HepG2 (cell line): Measurements from ENCODE around the gene CYP2A13. TPM values are rescaled to one million over a fixed set of nuclear protein-coding genes. Genes with fewer than 3 reads are reported as not detected.

ENCODE experiments used
- ATAC-seq: fragments of 200-7000 bp; cut with Tn5 transposase; 3 replicates; pipeline ENCODE4 v1.9.1; 2020; ENCODE audit warnings: mild to moderate bottlenecking, moderate library complexity
- BruUV-seq: library from RNA; stranded (reverse); fragments of 400-500 nt; replicated peaks from 2 replicates; lab custom pipeline; 2021; lab: Mats Ljungman, UMichigan
- CTCF ChIA-PET: fragments of 300-600 bp; formaldehyde crosslinking; extraction: SDS; loops from one replicate; lab custom pipeline; 2021; ENCODE audit warnings: low total read pairs, inconsistent platforms, low intra/inter-chr PET ratio; lab: Yijun Ruan, JAX
- POLR2A ChIA-PET: fragments of 350-600 bp; sonication (Branson Sonifier 250); formaldehyde crosslinking; loops from one replicate; lab custom pipeline; 2020; ENCODE audit warnings: antibody characterized with exemption, inconsistent platforms; lab: Yijun Ruan, JAX
- DNase-seq: peaks from one replicate; pipeline ENCODE4 v3.0.0-alpha.2; 2015; ENCODE audit warnings: low spot score
- FAIRE-seq: peaks from 3 replicates; lab custom pipeline; 2011; peaks lifted over from hg19 to GRCh38; lab: Jason Lieb, UNC
- H2AFZ ChIP-seq: one replicate; pipeline ENCODE4 v1.6.1; 2011; ENCODE audit warnings: low read length, inconsistent platforms
- H3K27ac ChIP-seq: fragments of 300-600 bp; 3 replicates; pipeline ENCODE4 v1.8.0; 2011; ENCODE audit warnings: mixed run types, mild to moderate bottlenecking, mixed read lengths, low read length, inconsistent platforms; ENCODE audit not compliant: insufficient read depth; ENCODE audit errors: extremely low read length
- H3K27me3 ChIP-seq, 2 experiments: fragments of 200-600 bp in 1 of 2; 2 replicates in 1 of 2; 3 replicates in 1 of 2; pipeline versions ENCODE4 v1.6.0 to v1.8.0; 2011; ENCODE audit warnings: low read length in 2 of 2, mild to moderate bottlenecking in 2 of 2, moderate library complexity in 2 of 2, inconsistent platforms in 1 of 2; ENCODE audit not compliant: insufficient read depth in 2 of 2, control insufficient read depth in 1 of 2
- H3K36me3 ChIP-seq, 2 experiments: fragments of 200-600 bp in 1 of 2; replicated peaks in 1 of 2; 2 replicates in 1 of 2; 3 replicates in 1 of 2; pipeline versions ENCODE4 v1.5.1 to v1.8.0; 2011; ENCODE audit warnings: low read length in 2 of 2, inconsistent platforms in 1 of 2; ENCODE audit not compliant: insufficient read depth in 2 of 2, control insufficient read depth in 1 of 2
- H3K4me1 ChIP-seq: 2 replicates; pipeline ENCODE4 v1.5.1; 2012; ENCODE audit warnings: low read length, inconsistent platforms; ENCODE audit not compliant: insufficient read depth
- H3K4me2 ChIP-seq: 2 replicates; pipeline ENCODE4 v1.6.0; 2011; ENCODE audit warnings: low read depth, low read length, inconsistent platforms
- H3K4me3 ChIP-seq, 3 experiments: fragments of 200-600 bp in 1 of 3; sonication (generic), shearing (Covaris generic) in 1 of 3; replicated peaks in 1 of 3; 2 replicates each; pipeline ENCODE4 v1.5.1; 2011 to 2016; ENCODE audit warnings: low read length in 3 of 3, inconsistent platforms in 2 of 3, low read depth in 2 of 3, mild to moderate bottlenecking in 2 of 3, control low read depth in 1 of 3, mixed read lengths in 1 of 3; ENCODE audit not compliant: insufficient read depth in 1 of 3
- H3K79me2 ChIP-seq: one replicate; pipeline ENCODE4 v1.6.1; 2011; ENCODE audit warnings: low read length, inconsistent platforms; ENCODE audit not compliant: insufficient read depth
- H3K9ac ChIP-seq: 2 replicates; pipeline ENCODE4 v1.6.0; 2011; ENCODE audit warnings: mild to moderate bottlenecking, low read depth, low read length, inconsistent platforms; ENCODE audit not compliant: insufficient read depth
- H3K9me3 ChIP-seq: 2 replicates; pipeline ENCODE4 v1.5.1; 2012; ENCODE audit warnings: mild to moderate bottlenecking, low read length
- H4K20me1 ChIP-seq: 2 replicates; pipeline ENCODE4 v1.6.0; 2011; ENCODE audit warnings: inconsistent platforms, mild to moderate bottlenecking, low read length, moderate library complexity; ENCODE audit not compliant: insufficient read depth
- PHF20 ChIP-seq: sonication (generic); formaldehyde crosslinking; IDR thresholded peaks from 2 replicates; pipeline ENCODE4 v1.5.0; 2020; ENCODE audit warnings: mild to moderate bottlenecking, missing genetic modification reagents
- REPIN1 ChIP-seq: sonication (generic); formaldehyde crosslinking; IDR thresholded peaks from 2 replicates; pipeline ENCODE4 v1.8.0; 2022; ENCODE audit warnings: missing genetic modification reagents, low read depth, mild to moderate bottlenecking, borderline replicate concordance
- ZNF329 ChIP-seq: sonication (generic); formaldehyde crosslinking; IDR thresholded peaks from 2 replicates; pipeline ENCODE4 v1.9.0; 2021; ENCODE audit warnings: low read depth, mild to moderate bottlenecking, missing genetic modification reagents
- ZNF7 ChIP-seq: IDR thresholded peaks from 2 replicates; pipeline ENCODE4 v1.6.1; 2016; ENCODE audit warnings: missing biosample characterization, missing genetic modification reagents
- whole genome bisulfite sequencing: methylation state at CpG from one replicate; pipeline ENCODE4 v1.1.6; 2017; ENCODE audit warnings: low lambda C conversion rate; 5-methylcytosine and 5-hydroxymethylcytosine counted together
- in situ Hi-C: cut with HindIII; loops from 2 replicates; pipeline ENCODE4 v1.10.0; 2017; ENCODE audit warnings: low pct_unique_long_range_greater_than_20kb; ENCODE audit not compliant: extremely low pct_ligation_motif_present
- intact Hi-C: fragments of 100-400 bp; cut with micrococcal nuclease; formaldehyde crosslinking; loops from one replicate; pipeline ENCODE4 v1.10.0; 2022; ENCODE audit not compliant: unreplicated experiment
- polyA plus RNA-seq, 8 experiments: library from polyadenylated mRNA; depleted of rRNA in 3 of 8; stranded (reverse) in 7 of 8; unstranded in 1 of 8; fragments of >200 nt; fragmentation: Illumina TruSeq in 4 of 8; extraction: Trizol in 4 of 8; gene quantifications; 2 replicates each; pipeline versions ENCODE4 v1.2.1 to v1.2.3, GENCODE V29; 2011 to 2016; ENCODE audit warnings: low read depth in 4 of 8, missing spikeins in 1 of 8, mixed read lengths in 1 of 8; ENCODE audit not compliant: insufficient read depth in 1 of 8
- total RNA-seq, 5 experiments: library from RNA; depleted of rRNA; stranded (reverse); fragments of >200 nt; fragmentation: Illumina TruSeq; extraction: Trizol; gene quantifications; 2 replicates each; pipeline ENCODE4 v1.2.3, GENCODE V29; 2016; ENCODE audit warnings: low read depth in 1 of 5
- TF ChIP-seq, protein P1 (sequence below): sonication (generic); formaldehyde crosslinking; IDR thresholded peaks from 2 replicates; pipeline ENCODE4 v1.4.0; 2020; ENCODE audit warnings: mild to moderate bottlenecking, missing genetic modification reagents, borderline replicate concordance

Gene CYP2A13
- total and polyA plus RNA-seq, 2 of the 13 experiments (the other 11 are each of a cell fraction or from before 2014, with no cell fraction given), result not detected

DNA sequence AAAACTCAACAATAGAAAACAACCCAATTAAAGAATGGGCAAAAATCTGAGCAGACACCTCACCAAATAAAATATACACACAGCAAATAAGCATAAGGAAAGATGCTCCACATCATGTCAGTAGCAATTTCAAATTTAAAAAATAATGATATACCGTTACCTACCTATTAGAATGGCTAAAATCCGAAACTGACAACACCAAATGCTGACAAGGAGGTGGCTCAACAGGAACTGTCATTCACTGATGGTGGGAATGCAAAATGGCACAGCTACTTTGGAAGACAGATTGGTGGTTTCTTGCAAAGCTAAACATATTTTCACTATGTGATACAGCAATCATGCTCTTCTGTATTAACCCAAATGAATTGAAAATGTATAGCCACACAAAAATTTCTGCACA is 9.1 kb downstream of the CYP2A13 start:
- ChIA-PET POLR2A (no interaction called here), CTCF (no interaction called here)
- 5% methylated on average over 2 of the region's 2 CpGs for WGBS
- Histone ChIP-seq H3K36me3 (no peaks in the 10 kb centered on the region), H3K4me1 (no peaks in the 10 kb centered on the region), H3K27ac (no peak overlapping the region), H2AFZ (no peak overlapping the region), H3K4me2 (no peak overlapping the region), H3K9me3 (no peaks in the 10 kb centered on the region), H3K27me3 (peaks cover 2 to 18% of the 10 kb centered on the region in 2 experiments; a peak in 4 of 5 replicates), H3K4me3 (no peak overlapping the region), H3K79me2 (no peaks in the 10 kb centered on the region), H4K20me1 (no peaks in the 10 kb centered on the region), H3K9ac (no peak overlapping the region)
- DNase-seq (no peak), ATAC-seq (no peak), FAIRE-seq (no peak)
- TF ChIP-seq PHF20 (CRISPR knock-in tag) (no peak), ZNF329 (no peak), REPIN1 (CRISPR knock-in tag) (no peak), ZNF7 (CRISPR knock-in tag) (peak; percentile 88)
- TF ChIP-seq, protein P1, sequence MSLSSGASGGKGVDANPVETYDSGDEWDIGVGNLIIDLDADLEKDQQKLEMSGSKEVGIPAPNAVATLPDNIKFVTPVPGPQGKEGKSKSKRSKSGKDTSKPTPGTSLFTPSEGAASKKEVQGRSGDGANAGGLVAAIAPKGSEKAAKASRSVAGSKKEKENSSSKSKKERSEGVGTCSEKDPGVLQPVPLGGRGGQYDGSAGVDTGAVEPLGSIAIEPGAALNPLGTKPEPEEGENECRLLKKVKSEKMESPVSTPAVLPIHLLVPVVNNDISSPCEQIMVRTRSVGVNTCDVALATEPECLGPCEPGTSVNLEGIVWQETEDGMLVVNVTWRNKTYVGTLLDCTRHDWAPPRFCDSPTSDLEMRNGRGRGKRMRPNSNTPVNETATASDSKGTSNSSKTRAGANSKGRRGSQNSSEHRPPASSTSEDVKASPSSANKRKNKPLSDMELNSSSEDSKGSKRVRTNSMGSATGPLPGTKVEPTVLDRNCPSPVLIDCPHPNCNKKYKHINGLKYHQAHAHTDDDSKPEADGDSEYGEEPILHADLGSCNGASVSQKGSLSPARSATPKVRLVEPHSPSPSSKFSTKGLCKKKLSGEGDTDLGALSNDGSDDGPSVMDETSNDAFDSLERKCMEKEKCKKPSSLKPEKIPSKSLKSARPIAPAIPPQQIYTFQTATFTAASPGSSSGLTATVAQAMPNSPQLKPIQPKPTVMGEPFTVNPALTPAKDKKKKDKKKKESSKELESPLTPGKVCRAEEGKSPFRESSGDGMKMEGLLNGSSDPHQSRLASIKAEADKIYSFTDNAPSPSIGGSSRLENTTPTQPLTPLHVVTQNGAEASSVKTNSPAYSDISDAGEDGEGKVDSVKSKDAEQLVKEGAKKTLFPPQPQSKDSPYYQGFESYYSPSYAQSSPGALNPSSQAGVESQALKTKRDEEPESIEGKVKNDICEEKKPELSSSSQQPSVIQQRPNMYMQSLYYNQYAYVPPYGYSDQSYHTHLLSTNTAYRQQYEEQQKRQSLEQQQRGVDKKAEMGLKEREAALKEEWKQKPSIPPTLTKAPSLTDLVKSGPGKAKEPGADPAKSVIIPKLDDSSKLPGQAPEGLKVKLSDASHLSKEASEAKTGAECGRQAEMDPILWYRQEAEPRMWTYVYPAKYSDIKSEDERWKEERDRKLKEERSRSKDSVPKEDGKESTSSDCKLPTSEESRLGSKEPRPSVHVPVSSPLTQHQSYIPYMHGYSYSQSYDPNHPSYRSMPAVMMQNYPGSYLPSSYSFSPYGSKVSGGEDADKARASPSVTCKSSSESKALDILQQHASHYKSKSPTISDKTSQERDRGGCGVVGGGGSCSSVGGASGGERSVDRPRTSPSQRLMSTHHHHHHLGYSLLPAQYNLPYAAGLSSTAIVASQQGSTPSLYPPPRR (CRISPR knock-in tag), result no peak
- in situ Hi-C loops (no loop called here), intact Hi-C loops (no loop called here)
- no TSS peak for BruUV-seq
